Skin epidermis (tissue), 12 donors: Measurements from ENCODE around the gene CNTN2.

ENCODE experiments used
- H3K27ac ChIP-seq, 21 experiments: fragments of 200-600 bp; sonication (generic) in 11 of 21; one replicate each; pipeline ENCODE4 v1.5.0; 2020; ENCODE audit warnings: mild to moderate bottlenecking in 3 of 21, inconsistent platforms in 2 of 21, moderate library complexity in 2 of 21
- H3K4me3 ChIP-seq, 7 experiments: fragments of 200-600 bp; sonication (generic) in 2 of 7; one replicate each; pipeline ENCODE4 v1.5.0; 2020; ENCODE audit warnings: inconsistent platforms in 2 of 7, mild to moderate bottlenecking in 2 of 7, moderate library complexity in 1 of 7

The CNTN2 gene

DNA sequence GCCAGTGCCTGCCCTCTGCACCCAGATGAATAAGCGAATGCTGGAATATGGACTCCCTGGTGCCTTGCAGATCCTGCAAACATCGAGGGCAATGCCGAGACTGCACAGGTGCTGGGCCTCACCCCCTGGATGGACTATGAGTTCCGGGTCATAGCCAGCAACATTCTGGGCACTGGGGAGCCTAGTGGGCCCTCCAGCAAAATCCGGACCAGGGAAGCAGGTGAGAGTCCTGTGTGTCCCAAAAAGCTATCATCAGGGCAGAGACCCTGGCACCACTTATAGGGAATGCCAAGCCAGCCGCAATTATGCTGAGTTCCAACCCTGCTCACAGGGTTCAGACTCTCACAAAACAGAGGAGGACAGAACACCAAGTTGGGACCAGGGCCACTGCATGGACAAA lies 24.0 kb downstream of the CNTN2 start:
- Histone ChIP-seq H3K4me3 (no peak overlapping the region), H3K27ac (no peak overlapping the region)

DNA sequence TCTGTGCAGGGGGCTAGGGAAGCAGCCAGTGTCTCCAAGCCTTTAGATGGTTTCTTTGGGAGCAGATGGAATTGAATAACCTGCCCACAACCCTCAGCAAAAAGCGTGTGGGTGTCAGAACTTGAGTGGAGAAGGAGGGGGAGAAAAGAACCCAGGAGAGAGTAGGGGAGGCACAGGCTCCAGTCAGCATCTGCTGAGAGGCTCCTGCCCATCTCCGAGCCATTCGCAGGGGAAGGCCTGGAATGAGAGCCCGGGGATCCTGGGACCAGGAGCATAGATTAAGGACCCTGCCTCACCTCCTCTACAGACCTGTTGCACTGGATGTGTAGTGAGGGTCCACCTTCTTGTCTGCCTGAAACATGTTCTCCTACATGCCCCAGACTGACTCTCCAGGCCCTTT lies 25.0 kb downstream of the CNTN2 start:
- H3K27ac ChIP-seq = no peak overlapping the region
- no peak overlapping the region for H3K4me3 ChIP-seq

DNA sequence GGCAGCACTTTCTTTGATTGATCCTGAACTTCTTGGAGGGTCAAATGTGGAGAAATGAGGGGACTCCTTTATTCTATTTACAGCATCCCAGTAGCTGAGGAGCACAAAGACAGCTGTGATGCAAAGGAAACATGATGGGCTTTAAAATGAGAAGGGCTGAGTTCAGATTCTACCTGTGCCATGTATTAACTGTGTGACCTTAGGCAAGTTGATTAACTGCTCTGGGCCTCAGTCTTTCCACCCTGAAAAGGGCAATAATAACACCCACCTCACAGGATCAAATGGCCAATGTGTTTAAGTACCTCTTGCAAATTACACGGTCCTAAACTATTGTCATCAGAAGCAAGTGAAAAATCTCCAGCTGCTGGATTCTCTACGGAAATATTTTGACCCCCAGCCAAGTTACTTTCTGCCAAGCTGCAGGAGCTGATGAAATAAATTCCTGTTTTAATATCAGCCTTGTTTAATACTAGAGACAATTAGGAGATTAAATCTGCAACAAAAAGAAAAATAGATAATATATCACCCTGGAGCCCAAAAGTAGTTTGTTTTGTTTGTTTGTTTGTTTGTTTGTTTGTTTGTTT lies 25.5 kb downstream of the CNTN2 start:
- no peak overlapping the region for H3K27ac ChIP-seq

DNA sequence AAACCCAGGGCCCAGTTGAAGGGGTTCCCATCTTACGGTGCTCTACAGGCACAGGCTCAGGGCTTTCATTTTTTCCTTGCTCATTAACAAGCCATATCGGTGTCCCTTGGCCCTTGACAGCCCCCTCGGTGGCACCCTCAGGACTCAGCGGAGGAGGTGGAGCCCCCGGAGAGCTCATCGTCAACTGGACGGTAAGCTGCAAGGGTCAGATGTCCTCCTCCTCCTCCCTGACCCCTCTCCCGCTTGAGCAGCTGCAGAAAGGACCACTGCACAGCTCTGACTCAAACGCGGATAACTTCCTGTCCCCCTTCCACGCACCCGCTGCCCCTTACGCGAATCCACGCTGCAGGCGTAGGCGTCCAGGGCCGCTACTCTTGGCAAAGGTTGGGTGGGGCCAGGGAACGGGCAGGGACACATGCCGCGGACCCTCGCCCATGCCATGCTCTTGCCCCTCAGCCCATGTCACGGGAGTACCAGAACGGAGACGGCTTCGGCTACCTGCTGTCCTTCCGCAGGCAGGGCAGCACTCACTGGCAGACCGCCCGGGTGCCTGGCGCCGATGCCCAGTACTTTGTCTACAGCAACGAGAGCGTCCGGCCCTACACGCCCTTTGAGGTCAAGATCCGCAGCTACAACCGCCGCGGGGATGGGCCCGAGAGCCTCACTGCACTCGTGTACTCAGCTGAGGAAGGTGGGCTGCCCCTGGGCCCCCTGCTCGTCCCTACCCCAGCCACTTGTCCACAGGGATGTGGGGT lies 26.5 kb downstream of the CNTN2 start:
- Histone ChIP-seq H3K27ac (no peak overlapping the region), H3K4me3 (no peak overlapping the region)

More for the DNA sequence above, 25.5 kb downstream of the CNTN2 start:
- H3K4me3 ChIP-seq = no peak overlapping the region

DNA sequence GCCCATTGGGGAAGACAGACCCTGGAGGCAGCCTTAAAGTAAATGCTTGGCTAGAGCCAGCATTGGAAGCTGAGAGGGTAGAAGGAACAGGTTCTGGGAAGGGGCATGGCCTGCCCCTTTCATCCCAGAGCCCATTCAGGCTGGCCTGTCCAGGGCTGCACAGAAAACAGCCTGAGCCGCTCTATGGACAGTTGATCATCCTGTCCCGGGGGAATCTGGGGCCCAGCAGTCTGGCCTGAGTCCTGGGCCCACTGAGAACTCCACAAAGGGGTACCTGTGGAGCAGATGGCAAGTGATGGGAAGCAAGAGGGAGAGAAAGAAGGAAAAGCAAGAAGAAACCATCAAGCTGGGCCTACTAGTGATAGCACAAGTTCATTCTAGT lies 28.0 kb downstream of the CNTN2 start:
- Histone ChIP-seq H3K4me3 (no peak overlapping the region), H3K27ac (no peak overlapping the region)

DNA sequence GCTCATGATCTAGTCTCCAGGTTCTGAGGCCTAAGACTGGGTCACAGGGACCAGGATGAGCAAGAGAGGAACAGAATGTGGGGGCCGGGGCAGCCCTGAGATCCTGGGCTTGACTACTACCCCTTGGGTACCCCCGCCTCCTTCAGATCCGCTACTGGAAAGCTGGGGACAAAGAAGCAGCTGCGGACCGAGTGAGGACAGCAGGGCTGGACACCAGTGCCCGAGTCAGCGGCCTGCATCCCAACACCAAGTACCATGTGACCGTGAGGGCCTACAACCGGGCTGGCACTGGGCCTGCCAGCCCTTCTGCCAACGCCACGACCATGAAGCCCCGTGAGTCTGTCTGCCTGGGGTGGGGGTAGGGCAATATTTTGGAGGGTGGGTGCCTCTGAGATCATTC lies 28.8 kb downstream of the CNTN2 start:
- Histone ChIP-seq H3K27ac (no peak overlapping the region), H3K4me3 (no peak overlapping the region)

DNA sequence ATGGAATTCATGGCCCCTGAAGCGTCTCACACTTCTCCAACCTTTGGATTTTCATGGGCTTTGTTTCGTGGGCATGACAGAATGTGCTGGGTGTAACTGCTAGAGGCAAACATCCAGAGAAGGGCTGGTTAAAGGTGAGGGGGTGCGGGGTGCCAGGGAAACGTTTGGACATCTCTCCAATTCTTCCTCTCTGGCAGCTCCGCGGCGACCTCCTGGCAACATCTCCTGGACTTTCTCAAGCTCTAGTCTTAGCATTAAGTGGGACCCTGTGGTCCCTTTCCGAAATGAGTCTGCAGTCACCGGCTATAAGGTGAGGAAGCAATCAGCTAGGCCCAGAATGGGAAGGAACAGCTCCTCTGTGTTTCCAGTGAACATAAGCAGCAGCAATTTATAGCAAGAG lies 29.3 kb downstream of the CNTN2 start:
- Histone ChIP-seq H3K27ac (peak overlapping the region in 1 of 21 experiments; percentile 16), H3K4me3 (no peak overlapping the region)

DNA sequence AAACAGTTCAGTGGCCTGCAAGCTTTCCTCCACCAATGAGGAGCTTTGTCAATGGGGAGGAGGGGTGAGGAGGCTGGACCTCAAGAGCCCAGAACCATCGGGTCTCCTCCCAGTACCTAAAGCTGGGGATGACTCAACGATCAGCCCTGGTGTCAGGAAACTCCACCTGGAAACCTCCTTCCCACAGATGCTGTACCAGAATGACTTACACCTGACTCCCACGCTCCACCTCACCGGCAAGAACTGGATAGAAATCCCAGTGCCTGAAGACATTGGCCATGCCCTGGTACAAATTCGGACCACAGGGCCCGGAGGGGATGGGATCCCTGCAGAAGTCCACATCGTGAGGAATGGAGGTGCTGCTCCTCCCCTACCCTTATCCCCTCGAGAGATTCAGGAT lies 29.9 kb downstream of the CNTN2 start:
- H3K4me3 ChIP-seq = no peak overlapping the region
- H3K27ac ChIP-seq = peak overlapping the region in 15 of 21 experiments; percentile 39 to 83 (median 64)

DNA sequence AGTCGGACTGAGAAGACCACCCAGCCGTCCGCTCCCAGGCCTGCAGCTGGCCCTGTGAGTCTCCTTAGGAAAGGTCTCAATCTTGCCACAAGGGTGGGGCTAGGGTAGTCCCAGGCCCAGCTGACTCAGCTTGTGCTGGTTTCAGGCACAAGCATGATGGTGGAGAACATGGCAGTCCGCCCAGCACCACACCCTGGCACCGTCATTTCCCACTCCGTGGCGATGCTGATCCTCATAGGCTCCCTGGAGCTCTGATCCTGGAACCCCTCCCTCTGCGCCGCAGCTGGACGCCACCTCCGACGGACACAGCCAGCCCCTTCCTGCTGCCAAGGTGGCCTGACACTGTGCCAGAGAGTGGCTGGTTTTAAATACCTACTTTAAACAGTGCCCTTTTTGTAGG lies 30.5 kb downstream of the CNTN2 start:
- Histone ChIP-seq H3K4me3 (no peak overlapping the region), H3K27ac (peak overlapping the region in 18 of 21 experiments; percentile 8 to 83 (median 62))

DNA sequence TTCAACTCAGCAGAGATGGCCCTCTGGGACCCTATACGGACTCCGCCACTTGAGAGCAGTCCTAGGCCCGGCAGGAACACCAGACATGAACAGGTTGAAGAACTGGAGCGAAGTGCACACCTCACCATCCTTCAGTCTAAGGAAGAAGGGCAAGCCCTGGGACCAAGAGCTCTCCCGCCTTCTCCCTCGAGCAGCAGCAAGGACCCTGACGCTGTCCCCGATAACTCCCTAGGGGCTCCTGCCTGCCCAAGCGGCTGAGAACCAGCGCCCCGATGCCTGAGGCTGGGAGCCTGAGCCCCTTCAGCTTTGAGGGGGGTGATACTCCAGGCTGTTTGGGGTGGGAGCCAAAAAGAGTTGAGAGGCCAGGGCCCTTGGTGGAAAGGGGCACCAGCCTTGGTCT lies 31.1 kb downstream of the CNTN2 start:
- H3K4me3 ChIP-seq = no peak overlapping the region
- H3K27ac ChIP-seq = peak overlapping the region in 15 of 21 experiments; percentile 8 to 83 (median 60)

DNA sequence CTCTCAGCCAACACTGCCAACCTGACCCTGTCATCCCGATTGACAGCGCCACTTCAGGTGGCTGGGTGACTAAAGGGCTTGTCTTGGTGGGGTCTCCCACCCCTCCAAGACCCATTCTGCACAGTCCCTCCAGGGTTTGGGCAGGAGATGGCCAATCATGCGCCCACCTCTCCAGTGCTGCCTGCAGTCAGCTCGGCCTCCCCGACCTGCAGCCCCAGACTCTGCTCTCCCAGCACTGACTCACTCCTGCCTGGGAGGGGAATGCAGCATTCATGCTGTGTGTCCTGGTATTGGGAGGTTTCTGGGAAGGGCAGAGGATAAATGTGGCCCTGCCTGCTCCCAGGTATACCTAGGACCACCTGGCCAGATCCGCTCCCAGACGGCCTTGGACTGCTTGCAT lies 31.5 kb downstream of the CNTN2 start:
- peak overlapping the region in 8 of 21 experiments; percentile 32 to 78 (median 69) for H3K27ac ChIP-seq
- no peak overlapping the region for H3K4me3 ChIP-seq

DNA sequence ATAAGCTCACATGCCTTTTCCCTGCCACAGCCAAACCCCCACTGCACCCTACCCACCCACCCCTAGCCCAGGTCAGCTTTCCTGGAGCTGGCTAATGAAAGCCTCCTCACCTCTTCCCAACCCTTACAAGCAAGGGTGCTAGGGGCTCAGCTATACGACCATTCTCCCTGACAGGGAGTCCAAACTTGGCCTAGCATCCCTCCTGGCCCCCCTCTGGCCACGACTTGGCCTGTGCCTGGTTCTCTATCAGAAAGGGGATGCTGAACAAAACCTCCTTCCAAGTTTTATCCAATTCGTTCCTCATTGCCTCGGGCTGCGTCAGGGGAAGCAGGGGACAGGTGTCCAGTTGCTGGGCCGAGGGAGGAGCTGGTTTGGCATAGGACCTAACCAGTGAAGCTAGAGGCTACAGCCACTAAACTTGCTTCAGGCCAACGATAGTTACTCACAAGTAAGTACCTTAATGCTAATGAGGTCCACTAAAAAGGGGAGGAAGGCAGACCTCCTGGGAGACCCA lies 32.7 kb downstream of the CNTN2 start:
- no peak overlapping the region for H3K27ac ChIP-seq

DNA sequence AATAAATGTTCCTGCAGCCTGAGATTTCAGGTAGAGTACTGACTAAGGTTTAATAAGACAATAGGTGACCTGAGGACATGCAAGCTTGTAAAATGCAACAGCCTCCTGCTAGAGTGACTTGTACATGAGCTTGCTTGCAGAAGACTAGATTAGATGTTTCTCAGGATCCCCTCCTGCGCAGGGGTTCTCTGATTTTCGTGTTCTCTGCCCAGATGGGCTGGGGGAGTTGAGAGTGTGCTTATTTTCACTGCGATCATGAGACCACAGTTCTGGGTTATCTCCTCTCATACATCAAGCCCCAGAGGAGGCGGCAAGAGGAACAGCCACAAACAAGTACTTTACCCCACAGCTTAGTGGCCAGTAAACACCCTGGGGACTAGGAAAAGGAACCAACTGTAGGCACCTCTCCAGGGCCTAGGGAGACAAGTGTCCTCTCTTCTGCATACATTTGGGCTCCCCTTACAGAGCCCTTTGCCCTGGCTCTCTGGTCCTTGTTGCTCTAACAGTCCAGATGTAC lies 33.3 kb downstream of the CNTN2 start:
- Histone ChIP-seq H3K27ac (no peak overlapping the region), H3K4me3 (no peak overlapping the region)

More for the DNA sequence above, 32.7 kb downstream of the CNTN2 start:
- H3K4me3 ChIP-seq = no peak overlapping the region

DNA sequence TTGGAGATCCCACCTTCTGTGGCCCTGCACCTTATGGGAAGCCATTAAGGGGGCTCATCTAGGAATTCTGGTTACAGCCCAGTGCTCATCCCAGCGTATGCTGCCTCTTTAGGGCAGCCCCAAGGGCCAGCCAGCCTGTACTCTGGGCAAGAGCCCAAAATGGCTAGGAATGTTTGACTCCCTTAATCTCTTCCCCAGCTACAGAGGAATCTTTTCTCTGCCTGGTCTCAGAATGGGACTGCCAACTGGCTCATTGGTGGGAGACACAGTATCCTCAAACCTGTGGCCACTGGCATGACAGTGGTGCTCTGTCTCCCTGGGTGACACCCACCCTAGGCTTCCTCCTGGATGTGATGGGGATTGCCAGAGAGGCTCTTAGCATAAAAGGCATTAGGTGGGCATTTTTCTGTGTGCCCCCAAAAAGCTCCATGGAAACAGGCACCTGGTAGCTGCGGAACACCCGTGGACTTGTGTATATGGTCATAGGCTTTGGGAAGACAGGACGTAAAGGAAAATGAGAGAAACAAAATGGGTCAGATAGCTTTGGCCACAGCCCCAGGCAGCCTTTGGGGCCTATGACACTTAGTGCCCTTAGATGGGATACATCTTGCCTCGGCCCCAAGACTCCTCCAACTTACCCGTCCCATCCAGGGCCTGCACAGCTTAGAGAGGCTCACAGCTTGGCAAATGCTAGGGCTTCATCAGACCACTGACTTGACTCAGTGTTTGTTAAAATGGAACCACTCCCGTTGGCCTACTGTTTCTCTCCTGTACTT lies 34.3 kb downstream of the CNTN2 start:
- H3K27ac ChIP-seq = peak overlapping the region in 6 of 21 experiments; percentile 9 to 73 (median 54)
- no peak overlapping the region for H3K4me3 ChIP-seq

DNA sequence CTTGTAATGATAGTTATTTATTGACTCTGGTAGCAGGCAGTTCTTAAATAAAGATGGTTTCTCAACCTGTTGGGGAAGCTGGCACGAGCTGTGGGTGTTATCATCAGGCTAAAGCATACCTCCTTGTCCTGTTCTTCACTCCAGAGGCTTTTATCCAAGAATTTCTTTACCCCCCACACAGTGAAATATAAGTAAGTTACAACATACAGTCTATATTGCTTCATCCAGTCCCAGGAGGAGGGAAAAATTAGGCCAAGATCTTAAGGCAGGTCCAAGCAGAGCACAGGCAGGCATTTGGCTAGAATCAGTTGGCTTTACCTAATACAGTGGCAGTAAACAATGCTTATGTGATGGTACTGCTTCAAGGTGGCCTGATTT lies 34.9 kb downstream of the CNTN2 start:
- peak overlapping the region in 5 of 21 experiments; percentile 15 to 73 (median 57) for H3K27ac ChIP-seq
- H3K4me3 ChIP-seq = no peak overlapping the region

DNA sequence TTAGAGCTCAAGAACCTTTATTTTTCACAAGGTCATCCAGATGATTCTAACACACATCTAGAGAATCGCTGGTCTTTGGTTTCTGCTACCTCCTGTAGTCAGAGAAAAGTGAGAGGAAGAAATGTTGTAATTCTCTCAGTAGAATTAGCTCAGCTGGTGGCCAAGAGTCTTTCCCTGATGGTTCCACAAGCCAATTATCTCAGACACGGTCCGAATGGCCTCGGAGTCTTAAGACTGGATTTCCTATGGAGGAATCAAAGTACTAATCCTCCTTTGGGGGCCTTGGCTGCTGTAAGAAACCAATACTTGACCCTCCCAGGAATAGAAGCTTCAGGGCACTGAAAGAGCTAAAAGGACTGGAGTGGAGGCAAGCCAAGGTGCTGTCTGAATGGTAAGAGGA lies 39.4 kb downstream of the CNTN2 start:
- no peak overlapping the region for H3K4me3 ChIP-seq
- no peak overlapping the region for H3K27ac ChIP-seq

DNA sequence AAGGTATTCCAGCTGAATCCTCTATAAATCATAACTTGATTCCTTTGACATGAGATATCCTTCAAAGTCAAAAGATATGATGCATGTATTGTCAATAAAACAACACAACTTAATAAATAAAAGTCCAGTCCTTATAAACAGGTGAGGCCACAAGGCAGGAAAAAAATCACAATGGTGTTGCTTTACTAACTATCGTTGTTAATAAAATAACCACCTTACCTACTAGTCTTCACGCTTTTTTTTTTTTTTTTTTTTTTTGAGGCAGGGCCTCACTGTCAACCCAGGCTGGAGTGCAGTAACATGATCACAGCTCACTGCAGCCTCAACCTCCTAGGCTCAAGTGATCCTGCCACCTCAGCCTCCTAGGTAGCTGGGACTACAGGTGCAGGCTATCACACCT lies 41.3 kb downstream of the CNTN2 start, which contains the start of gene TMEM81:
Gene TMEM81, minus strand, starts transcription at position 101 of the 400 bp plus-strand sequence. CDS start 140 bp downstream, outside the sequence.
- H3K4me3 ChIP-seq = no peak within 1 kb of the TSS
- H3K27ac ChIP-seq = no peak within 1 kb of the TSS

DNA sequence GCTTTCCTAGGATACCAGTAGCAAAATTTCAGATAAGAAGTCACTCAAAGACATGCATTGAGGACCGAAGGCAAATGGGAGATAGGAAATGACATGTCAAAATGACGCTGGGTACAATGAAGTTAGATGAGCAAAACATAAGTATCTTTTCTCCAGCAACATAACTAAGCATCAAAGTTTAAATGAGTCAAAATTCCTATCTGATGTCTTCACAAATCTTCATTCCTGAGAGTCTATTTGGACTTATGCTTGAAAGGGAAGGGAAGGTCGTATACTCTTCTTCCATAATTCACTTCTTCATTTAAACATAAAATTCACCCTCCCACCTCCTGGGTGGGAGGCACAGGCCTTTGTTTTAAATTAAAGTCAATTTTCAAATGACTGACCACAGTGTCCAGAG lies 45.3 kb downstream of the CNTN2 start:
- no peak overlapping the region for H3K27ac ChIP-seq
- no peak overlapping the region for H3K4me3 ChIP-seq

DNA sequence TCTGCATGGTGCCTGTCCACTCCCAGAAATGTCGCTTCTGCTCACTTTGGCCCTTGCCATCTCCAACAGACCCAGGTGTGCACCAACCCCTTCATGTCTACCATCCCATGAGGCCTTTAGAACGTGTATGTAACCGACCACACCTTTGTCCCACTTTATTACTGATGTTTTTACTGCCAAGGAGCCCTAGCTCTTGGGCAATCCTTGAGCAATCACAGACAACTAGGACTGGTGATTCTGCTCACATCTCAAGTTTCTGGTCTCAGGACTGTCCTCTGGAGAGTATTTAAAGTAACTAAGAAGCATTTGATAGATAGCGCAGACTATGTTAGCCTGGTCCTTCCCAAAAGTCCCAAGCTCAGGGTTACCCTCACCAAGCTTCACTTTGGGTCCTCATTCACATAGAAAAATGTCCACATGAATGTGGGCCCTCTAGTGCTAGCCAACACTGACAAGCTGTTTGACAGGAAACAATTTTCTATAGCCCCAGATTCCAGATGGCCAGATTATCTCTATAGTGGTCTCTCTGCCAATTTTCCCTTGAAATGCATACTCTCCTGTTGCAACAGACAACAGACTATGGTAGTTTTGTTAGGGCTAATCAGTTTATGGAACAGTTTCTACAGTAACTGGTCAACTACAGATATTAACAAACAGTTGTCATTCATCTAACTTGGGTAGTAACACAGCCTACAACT lies 48.2 kb downstream of the CNTN2 start:
- H3K27ac ChIP-seq = peak overlapping the region in 1 of 21 experiments; percentile 24

DNA sequence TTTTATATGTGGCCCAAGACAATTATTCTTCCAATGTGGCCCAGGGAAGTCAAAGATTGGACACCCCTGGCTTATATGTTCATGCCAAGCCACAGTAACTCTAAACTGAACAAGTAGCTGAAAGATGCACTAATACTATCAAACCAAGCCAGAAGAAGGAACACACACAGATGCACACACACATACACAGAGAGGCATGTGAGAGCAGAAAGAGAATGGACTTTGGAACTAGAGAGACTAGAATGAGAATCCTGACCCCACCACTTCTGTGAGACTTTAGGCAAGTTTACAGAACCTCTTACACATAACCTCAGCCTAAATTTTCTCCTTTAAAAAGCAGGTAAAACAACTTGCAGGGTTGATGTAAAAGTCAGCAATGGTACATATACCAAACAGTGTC lies 52.4 kb downstream of the CNTN2 start:
- H3K4me3 ChIP-seq = no peak overlapping the region
- H3K27ac ChIP-seq = no peak overlapping the region

More for the DNA sequence above, 48.2 kb downstream of the CNTN2 start:
- no peak overlapping the region for H3K4me3 ChIP-seq
